Gastrocnemius medialis (tissue), 4 donors: ENCODE measurements around the gene SORBS2. TPM values are rescaled to one million over a fixed set of nuclear protein-coding genes. Genes with fewer than 3 reads are reported as not detected.

Source experiments
- ATAC-seq, 2 donors: fragments of 150-250 bp; one replicate each; pipeline ENCODE4 v1.9.1; 2016
- DNase-seq, 2 donors: peaks; one replicate each; pipeline ENCODE4 v3.0.0-alpha.2; 2019
- H3K27ac ChIP-seq, 4 donors: fragments of 200-600 bp; sonication (generic); 1 replicate in 1 of 4; 2 replicates in 3 of 4; pipeline ENCODE4 v1.5.1; 2016 to 2018; ENCODE audit warnings: mild to moderate bottlenecking in 2 of 4, moderate library complexity in 1 of 4
- H3K27me3 ChIP-seq, 3 donors: fragments of 200-600 bp; sonication (generic) in 2 of 3; 1 replicate in 1 of 3; 2 replicates in 2 of 3; pipeline versions ENCODE4 v1.5.1 to v1.6.0; 2016 to 2019; ENCODE audit warnings: mild to moderate bottlenecking in 1 of 3, moderate library complexity in 1 of 3
- H3K36me3 ChIP-seq, 2 donors: fragments of 200-600 bp; sonication (generic) in 1 of 2; one replicate each; pipeline ENCODE4 v1.5.1; 2017 to 2018
- H3K4me1 ChIP-seq, 2 donors: fragments of 200-600 bp; sonication (generic) in 1 of 2; one replicate each; pipeline ENCODE4 v1.5.1; 2016 to 2017; ENCODE audit warnings: mild to moderate bottlenecking in 2 of 2
- H3K4me3 ChIP-seq, 4 donors: fragments of 200-600 bp; sonication (generic) in 3 of 4; 1 replicate in 1 of 4; 2 replicates in 3 of 4; pipeline ENCODE4 v1.5.1; 2016 to 2019; ENCODE audit warnings: mild to moderate bottlenecking in 2 of 4
- H3K9me3 ChIP-seq, 3 donors: fragments of 200-600 bp; sonication (generic) in 2 of 3; 1 replicate in 1 of 3; 2 replicates in 2 of 3; pipeline ENCODE4 v1.5.1; 2016 to 2019
- POLR2A ChIP-seq, 2 donors: fragments of 450-650 bp; IDR thresholded peaks; one replicate each; pipeline ENCODE4 v1.6.1; 2017; ENCODE audit warnings: antibody characterized with exemption in 2 of 2, mild to moderate bottlenecking in 2 of 2, moderate library complexity in 2 of 2
- in situ Hi-C, 4 donors: fragments of 200-750 bp; cut with MboI; loops; one replicate each; pipeline versions ENCODE4 v1.15.0 to v1.8.0; 2017; ENCODE audit warnings: low sequenced_read_pairs in 4 of 4
- intact Hi-C: fragments of 100-400 bp; cut with DNase I; formaldehyde crosslinking; loops from one replicate; pipeline ENCODE4 v1.15.1; 2023; ENCODE audit warnings: low total_unique reads
- total RNA-seq, 4 donors: library from RNA; depleted of rRNA; stranded (reverse); fragments of >200 nt; gene quantifications; one replicate each; pipeline versions ENCODE4 v1.1.0 to v1.2.3, GENCODE V29; 2016
- TF ChIP-seq, protein P1 (sequence below), 5 experiments: fragments of 450-650 bp in 3 of 5; fragments of 200-600 bp in 2 of 5; sonication (generic) in 2 of 5; IDR thresholded peaks in 4 of 5; conservative IDR thresholded peaks in 1 of 5; 1 replicate in 4 of 5; 2 replicates in 1 of 5; pipeline ENCODE4 v1.5.1; 2016 to 2019; ENCODE audit warnings: antibody characterized with exemption in 5 of 5, mild to moderate bottlenecking in 3 of 5, moderate library complexity in 3 of 5

The SORBS2 gene
- total RNA-seq, 4 donors from 2014 or later, result 15.3 to 64.5 (median 17.4) TPM

DNA sequence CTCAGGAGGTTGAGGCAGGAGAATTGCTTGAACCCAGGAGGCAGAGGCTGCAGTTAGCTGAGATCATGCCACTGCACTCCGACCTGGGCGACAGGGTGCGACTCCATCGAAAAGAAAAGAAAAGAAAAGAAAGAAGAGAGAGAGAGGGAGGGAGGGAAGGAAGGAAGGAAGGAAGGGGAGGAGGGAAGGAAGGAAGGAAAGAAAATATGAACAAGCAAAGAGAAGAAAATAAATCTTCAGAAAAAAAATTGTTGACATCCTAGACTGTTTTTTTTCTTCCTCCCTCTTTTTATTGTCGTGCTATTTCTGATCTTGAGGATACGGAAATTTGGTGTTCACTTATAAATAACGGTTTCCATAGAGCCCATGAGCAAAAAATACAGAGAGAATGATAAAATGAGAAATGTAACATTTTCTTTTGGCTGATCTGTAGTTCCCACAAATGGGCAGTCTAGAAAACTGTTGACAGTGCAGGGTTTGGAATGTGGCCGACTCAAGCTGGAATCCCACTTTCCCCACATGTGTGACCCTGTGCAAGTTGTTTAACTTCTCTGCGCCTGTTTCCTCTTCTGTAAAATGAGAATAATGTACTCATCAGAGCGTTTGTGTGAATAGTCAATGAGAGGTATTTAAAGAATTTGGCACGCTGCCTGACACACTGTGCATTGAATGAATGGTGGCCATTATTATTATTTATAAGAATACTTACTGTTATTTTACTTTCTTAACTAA lies 19.4 kb downstream of the SORBS2 start:
- no peak for DNase-seq
- Histone ChIP-seq H3K27me3 (peaks cover 0 to 3% (median 0%) of the 10 kb centered on the region in 3 donors), H3K27ac (peak overlapping the region in 1 of 4 donors; percentile 24), H3K4me3 (no peak overlapping the region), H3K9me3 (no peaks in the 10 kb centered on the region), H3K36me3 (no peaks in the 10 kb centered on the region), H3K4me1 (no peaks in the 10 kb centered on the region)
- ATAC-seq, result no peak
- in situ Hi-C loops (no loop called here), intact Hi-C loops (no loop called here)
- TF ChIP-seq, protein P1, sequence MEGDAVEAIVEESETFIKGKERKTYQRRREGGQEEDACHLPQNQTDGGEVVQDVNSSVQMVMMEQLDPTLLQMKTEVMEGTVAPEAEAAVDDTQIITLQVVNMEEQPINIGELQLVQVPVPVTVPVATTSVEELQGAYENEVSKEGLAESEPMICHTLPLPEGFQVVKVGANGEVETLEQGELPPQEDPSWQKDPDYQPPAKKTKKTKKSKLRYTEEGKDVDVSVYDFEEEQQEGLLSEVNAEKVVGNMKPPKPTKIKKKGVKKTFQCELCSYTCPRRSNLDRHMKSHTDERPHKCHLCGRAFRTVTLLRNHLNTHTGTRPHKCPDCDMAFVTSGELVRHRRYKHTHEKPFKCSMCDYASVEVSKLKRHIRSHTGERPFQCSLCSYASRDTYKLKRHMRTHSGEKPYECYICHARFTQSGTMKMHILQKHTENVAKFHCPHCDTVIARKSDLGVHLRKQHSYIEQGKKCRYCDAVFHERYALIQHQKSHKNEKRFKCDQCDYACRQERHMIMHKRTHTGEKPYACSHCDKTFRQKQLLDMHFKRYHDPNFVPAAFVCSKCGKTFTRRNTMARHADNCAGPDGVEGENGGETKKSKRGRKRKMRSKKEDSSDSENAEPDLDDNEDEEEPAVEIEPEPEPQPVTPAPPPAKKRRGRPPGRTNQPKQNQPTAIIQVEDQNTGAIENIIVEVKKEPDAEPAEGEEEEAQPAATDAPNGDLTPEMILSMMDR (IDR thresholded peaks at IDR 0.05 in 4 of 5, conservative IDR thresholded peaks at IDR 0.05 in 1 of 5), result no peak
- TF ChIP-seq POLR2A (IDR thresholded peaks at IDR 0.05), result no peak

DNA sequence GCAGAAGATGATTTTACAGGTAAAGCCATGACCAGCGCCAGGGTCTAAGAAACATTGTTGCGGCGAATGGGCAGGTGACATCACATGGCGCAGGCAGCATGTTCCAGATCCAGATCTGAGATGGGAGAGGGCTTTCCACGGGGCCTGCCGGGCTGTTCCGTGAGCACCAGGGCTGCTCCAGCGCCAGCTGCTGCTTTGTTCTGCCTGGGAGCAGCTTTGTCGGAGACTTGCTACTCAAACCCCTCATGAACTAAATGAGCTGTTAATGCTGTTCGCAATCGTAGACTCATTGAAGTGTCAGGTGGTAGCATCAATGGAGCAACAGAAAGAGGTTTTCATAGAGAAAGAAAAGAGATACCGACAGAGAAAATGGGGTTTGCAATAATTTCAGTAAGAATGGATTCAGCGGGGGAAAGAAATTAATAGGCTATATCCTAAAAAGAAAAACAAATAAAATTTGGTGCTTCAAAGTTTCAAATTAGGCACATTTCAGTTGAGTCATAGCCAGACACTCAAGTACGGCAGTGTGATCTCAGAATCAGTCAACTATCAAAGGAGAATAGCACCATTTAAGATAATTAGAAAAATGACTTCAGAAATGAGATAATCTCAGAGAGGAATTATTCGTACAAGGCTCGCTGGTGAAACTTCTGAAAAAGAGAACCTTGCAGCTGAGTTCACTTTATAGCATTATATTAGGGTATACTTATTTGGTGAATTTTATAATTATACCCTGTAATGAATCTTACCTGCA lies 23.9 kb downstream of the SORBS2 start:
- Histone ChIP-seq H3K4me1 (no peaks in the 10 kb centered on the region), H3K36me3 (no peaks in the 10 kb centered on the region), H3K9me3 (no peaks in the 10 kb centered on the region), H3K4me3 (no peak overlapping the region), H3K27ac (no peak overlapping the region), H3K27me3 (peaks cover 0 to 3% (median 0%) of the 10 kb centered on the region in 3 donors)
- TF ChIP-seq POLR2A (IDR thresholded peaks at IDR 0.05), result no peak
- TF ChIP-seq, protein P1 (IDR thresholded peaks at IDR 0.05 in 4 of 5, conservative IDR thresholded peaks at IDR 0.05 in 1 of 5), result no peak
- intact Hi-C loops (no loop called here), in situ Hi-C loops (no loop called here)
- DNase-seq (no peak), ATAC-seq (no peak)

DNA sequence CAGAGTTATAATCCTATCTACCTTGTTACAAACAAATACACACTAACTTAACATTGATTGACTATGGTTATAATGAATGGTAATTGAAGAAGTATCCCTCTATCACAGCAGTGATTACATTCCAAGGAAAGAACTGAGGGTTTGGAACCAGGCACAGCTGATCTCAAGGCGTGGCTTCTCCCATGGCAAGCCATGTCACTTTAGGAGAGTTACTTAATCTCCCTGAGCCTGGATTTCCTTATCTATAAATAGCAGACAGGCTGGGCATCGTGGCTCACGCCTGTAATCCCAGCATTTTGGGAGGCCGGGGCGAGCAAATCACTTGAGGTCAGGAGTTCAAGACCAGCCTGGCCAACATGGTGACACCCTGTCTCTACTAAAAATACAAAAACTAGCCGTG lies 25.6 kb downstream of the SORBS2 start:
- ATAC-seq (no peak), DNase-seq (no peak)
- Histone ChIP-seq H3K36me3 (no peaks in the 10 kb centered on the region), H3K4me3 (no peak overlapping the region), H3K27me3 (peaks cover 0 to under 1% (median 0%) of the 10 kb centered on the region in 3 donors), H3K4me1 (no peaks in the 10 kb centered on the region), H3K27ac (no peak overlapping the region), H3K9me3 (no peaks in the 10 kb centered on the region)
- in situ Hi-C loops, result no loop called here
- intact Hi-C loops, result no loop called here
- TF ChIP-seq, protein P1 (IDR thresholded peaks at IDR 0.05 in 4 of 5, conservative IDR thresholded peaks at IDR 0.05 in 1 of 5), result no peak
- no peak for TF ChIP-seq POLR2A (IDR thresholded peaks at IDR 0.05)

DNA sequence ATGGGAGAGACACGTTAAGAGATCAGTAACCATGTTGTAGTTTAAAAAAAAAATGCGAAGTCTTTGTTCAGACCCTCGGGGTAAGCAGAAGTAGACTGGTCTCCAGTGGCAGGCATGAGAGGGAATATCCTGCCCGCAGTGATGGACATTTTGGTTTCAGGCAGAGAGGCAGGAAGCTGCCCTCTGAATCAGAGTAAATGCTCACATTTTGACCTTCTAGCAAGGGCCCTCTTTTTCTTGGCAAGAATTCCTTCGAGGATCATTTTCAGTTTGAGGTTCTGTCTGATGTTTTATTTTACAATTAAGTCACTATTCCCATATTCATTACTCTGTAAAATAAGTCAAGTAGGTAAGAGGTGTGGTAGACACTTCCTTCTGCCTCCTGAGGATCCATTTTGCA lies 28.4 kb downstream of the SORBS2 start:
- ATAC-seq (no peak), DNase-seq (no peak)
- Histone ChIP-seq H3K27ac (no peak overlapping the region), H3K9me3 (no peaks in the 10 kb centered on the region), H3K4me1 (no peaks in the 10 kb centered on the region), H3K36me3 (no peaks in the 10 kb centered on the region), H3K27me3 (no peaks in the 10 kb centered on the region), H3K4me3 (no peak overlapping the region)
- in situ Hi-C loops, result no loop called here
- no peak for TF ChIP-seq POLR2A (IDR thresholded peaks at IDR 0.05)
- TF ChIP-seq, protein P1 (IDR thresholded peaks at IDR 0.05 in 4 of 5, conservative IDR thresholded peaks at IDR 0.05 in 1 of 5), result no peak
- intact Hi-C loops, result no loop called here
